Naive B cell (primary cell): ENCODE data around the gene OXLD1. TPM values are rescaled to one million over a fixed set of nuclear protein-coding genes. Genes with fewer than 3 reads are reported as not detected.

Experiments
- ATAC-seq, 2 donors: fragments of 150-1000 bp; cut with Tn5 transposase; 2 replicates each; pipeline ENCODE4 v1.10.0; 2021; ENCODE audit warnings: low read depth in 2 of 2, mild to moderate bottlenecking in 2 of 2, moderate library complexity in 2 of 2
- DNase-seq: peaks from one replicate; pipeline ENCODE4 v3.0.0; 2022
- H3K27ac Mint-ChIP-seq, 6 donors: one replicate each; pipeline ENCODE4 v1.8.0; 2020 to 2022; ENCODE audit warnings: mild to moderate bottlenecking in 6 of 6, mixed read lengths in 6 of 6, moderate library complexity in 5 of 6, inconsistent platforms in 2 of 6
- H3K27me3 Mint-ChIP-seq, 3 donors: one replicate each; pipeline ENCODE4 v1.8.0; 2021 to 2022; ENCODE audit warnings: mixed read lengths in 3 of 3, mild to moderate bottlenecking in 1 of 3
- H3K36me3 Mint-ChIP-seq, 2 donors: one replicate each; pipeline ENCODE4 v1.8.0; 2020 to 2022; ENCODE audit warnings: mixed read lengths in 2 of 2, inconsistent platforms in 1 of 2, mild to moderate bottlenecking in 1 of 2
- H3K4me1 Mint-ChIP-seq, 3 donors: one replicate each; pipeline ENCODE4 v1.8.0; 2020 to 2022; ENCODE audit warnings: mixed read lengths in 3 of 3, inconsistent platforms in 1 of 3, mild to moderate bottlenecking in 1 of 3, moderate library complexity in 1 of 3
- H3K4me3 Mint-ChIP-seq, 8 donors: one replicate each; pipeline ENCODE4 v1.8.0; 2020 to 2022; ENCODE audit warnings: mild to moderate bottlenecking in 8 of 8, mixed read lengths in 8 of 8, moderate library complexity in 8 of 8, inconsistent platforms in 2 of 8
- H3K9me3 Mint-ChIP-seq, 7 donors: one replicate each; pipeline ENCODE4 v1.8.0; 2020 to 2022; ENCODE audit warnings: mixed read lengths in 7 of 7, mild to moderate bottlenecking in 5 of 7, inconsistent platforms in 2 of 7, moderate library complexity in 1 of 7
- polyA plus RNA-seq, 6 donors: library from polyadenylated mRNA; unstranded; fragments of 300-500 nt; fragmentation: Illumina TruSeq; gene quantifications; one replicate each; pipeline ENCODE4 v1.2.3, GENCODE V29; 2021; ENCODE audit warnings: low read depth in 6 of 6

Gene OXLD1
- polyA plus RNA-seq, 6 donors from 2014 or later = 63.9 to 77.5 (median 69.6) TPM

DNA sequence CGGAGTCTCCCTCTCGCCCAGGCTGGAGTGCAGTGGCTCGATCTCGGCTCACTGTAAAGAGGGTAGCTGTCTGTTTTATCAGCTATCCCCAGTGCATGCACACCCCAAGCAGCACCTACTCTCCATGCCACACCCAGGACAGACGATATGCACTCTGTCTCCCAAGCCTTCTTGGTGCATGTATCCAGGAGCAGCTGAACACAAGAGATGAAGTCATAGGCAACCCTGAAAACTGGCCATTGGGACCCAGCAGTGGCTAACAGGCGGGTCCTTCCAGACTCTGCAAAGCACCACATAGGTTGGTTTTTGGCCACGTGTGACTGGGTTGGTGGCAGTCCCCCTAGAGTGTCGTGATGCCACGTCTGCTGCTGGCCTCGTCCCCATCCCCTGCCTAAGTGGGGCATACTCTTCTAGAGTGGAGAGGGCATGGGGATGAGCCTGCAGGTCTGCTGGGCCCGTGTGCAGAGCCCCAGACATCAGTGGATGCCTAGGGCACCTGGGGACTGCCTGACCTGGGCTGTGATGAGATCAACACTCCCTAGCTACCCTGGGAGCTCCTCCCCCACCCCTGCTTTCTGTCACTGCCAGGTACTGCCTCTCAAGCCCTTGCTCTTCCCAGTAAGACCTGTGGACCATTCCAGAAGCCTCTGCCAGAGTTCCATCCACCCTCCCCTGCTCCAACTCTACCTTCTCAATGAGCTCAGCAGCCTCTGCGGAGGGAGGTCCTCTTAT, 19.4 kb downstream of the OXLD1 start:
- Mint-ChIP-seq H3K9me3 (peaks cover 0 to 4% (median 0%) of the 10 kb centered on the region in 7 donors), H3K36me3 (no peaks in the 10 kb centered on the region), H3K27me3 (peaks cover 9 to 39% (median 18%) of the 10 kb centered on the region in 3 donors), H3K27ac (no peak overlapping the region), H3K4me1 (peaks cover 0 to 5% (median 2%) of the 10 kb centered on the region in 3 donors), H3K4me3 (no peak overlapping the region)
- ATAC-seq (no peak), DNase-seq (no peak)

DNA sequence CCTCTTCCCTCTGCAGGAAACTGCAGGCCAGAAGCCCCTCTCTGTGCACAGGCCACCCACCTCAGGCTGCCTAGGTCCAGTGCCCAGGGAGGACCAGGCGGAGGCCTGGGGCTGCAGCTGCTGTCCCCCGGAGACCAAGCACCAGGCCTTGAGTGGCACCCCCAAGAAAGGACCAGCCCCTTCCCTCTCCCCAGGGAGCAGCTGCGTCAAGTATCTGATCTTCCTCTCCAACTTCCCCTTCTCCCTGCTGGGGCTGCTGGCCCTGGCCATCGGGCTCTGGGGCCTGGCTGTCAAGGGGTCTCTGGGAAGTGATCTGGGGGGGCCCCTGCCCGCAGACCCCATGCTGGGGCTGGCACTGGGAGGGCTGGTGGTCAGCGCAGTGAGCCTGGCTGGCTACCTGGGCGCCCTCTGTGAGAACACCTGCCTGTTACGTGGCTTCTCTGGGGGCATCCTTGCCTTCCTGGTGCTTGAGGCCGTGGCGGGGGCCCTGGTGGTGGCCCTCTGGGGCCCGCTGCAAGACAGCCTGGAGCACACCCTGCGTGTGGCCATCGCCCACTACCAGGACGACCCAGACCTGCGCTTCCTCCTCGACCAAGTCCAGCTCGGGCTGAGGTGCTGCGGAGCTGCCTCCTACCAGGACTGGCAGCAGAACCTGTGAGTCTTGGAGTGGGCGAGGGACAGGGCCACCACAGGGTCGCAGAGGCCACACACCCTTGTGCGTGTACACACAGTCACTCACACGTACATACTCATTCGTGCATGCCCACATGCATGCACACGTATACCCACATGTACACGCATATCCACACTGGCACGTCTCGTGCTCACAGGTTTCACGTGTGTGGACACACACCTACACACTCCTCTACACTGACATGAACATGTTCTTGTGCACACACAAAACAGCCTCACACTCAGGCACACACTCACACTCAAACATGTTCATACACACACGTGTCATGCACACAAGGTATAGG, 21.1 kb downstream of the OXLD1 start:
- no peak for ATAC-seq
- Mint-ChIP-seq H3K27me3 (peaks cover 9 to 26% (median 11%) of the 10 kb centered on the region in 3 donors), H3K9me3 (peaks cover 0 to 4% (median 0%) of the 10 kb centered on the region in 7 donors), H3K4me1 (no peaks in the 10 kb centered on the region), H3K36me3 (no peaks in the 10 kb centered on the region), H3K4me3 (no peak overlapping the region), H3K27ac (no peak overlapping the region)
- no peak for DNase-seq

DNA sequence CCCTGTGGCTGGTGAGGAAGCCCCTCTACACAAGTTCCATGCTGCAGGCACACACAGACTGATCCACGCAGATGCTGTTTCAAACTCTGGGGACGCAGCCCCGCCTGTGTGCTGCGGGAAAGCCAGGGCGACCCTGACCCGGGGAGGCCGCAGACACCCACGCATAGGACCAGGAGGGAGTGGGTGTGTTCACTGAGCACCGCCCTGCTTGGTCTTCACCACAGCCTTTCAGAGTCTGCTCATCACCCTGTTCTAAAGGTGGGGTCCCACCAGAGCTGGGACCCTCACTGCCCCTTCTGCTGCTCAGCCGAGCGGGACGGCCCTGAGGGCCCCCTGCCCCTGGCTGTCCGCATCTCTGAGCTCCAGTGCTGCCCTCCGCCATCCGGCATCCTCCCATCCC, 21.9 kb downstream of the OXLD1 start:
- DNase-seq (no peak), ATAC-seq (no peak)
- no peaks in the 10 kb centered on the region for H3K4me1 Mint-ChIP-seq

DNA sequence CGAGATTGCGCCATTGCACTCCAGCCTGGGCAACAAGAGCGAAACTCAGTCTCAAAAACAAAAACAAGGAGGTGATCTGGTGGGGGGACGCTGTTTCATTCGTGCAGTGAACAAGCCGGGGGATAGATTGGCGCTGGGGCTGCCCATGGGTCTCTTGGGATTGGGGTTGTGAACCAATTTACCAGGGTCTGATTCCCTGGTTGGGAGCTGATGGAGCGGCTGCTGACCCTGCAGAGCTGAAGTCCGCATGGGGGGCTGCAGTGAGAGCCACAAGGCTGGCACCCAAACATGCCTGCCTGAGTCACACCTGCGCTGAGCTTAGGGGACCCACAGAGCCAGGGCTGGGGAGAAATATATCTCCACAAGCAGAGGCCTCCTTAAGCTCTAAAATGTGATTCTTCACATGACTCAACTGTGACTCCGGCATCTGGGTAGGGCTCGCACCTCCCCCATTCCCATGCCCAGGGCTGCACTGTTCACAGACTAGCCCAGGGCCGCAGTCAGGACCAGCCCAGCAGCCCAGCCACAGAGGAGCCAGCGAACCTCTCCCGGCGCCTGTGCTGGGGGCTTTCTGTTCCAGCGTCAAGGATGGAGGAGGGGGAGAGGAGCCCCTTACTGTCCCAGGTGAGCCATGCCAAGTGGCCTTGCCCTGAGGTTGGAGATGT, 24.4 kb downstream of the OXLD1 start:
- no peaks in the 10 kb centered on the region for H3K36me3 Mint-ChIP-seq
- H3K27me3 Mint-ChIP-seq = peaks cover 0 to 3% (median 2%) of the 10 kb centered on the region in 3 donors
- no peak for ATAC-seq
- H3K4me1 Mint-ChIP-seq = peaks cover 0 to 5% (median 3%) of the 10 kb centered on the region in 3 donors
- DNase-seq = no peak
- peak overlapping the region in 1 of 8 donors; percentile 49 for H3K4me3 Mint-ChIP-seq
- H3K27ac Mint-ChIP-seq = no peak overlapping the region
- no peaks in the 10 kb centered on the region for H3K9me3 Mint-ChIP-seq

More for the DNA sequence above, 21.9 kb downstream of the OXLD1 start:
- peaks cover 0 to 4% (median 0%) of the 10 kb centered on the region in 7 donors for H3K9me3 Mint-ChIP-seq
- H3K27ac Mint-ChIP-seq = no peak overlapping the region
- H3K4me3 Mint-ChIP-seq = no peak overlapping the region
- peaks cover 9 to 21% (median 11%) of the 10 kb centered on the region in 3 donors for H3K27me3 Mint-ChIP-seq
- H3K36me3 Mint-ChIP-seq = no peaks in the 10 kb centered on the region

DNA sequence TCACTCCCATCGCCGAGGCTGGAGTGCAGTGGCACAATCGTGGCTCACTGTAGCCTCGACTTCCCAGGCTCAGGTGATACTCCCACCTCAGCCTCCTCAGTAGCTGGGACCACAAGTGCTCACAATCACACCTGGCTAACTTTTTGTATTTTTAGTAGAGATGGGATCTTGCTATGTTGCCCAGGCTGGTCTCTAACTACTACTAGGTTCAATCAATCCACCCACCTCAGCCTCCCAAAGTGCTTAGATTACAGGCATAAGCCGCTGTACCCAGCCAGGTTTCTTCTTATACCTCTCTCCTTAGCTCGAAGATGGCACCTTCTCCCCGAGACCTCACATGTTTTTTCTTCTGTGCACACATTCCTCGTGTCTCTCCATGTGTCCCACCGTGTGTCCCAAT, 26.4 kb downstream of the OXLD1 start:
- H3K36me3 Mint-ChIP-seq = no peaks in the 10 kb centered on the region
- no peaks in the 10 kb centered on the region for H3K27me3 Mint-ChIP-seq
- no peaks in the 10 kb centered on the region for H3K9me3 Mint-ChIP-seq
- ATAC-seq (no peak), DNase-seq (no peak)
- peak overlapping the region in 1 of 8 donors; percentile 22 for H3K4me3 Mint-ChIP-seq
- H3K27ac Mint-ChIP-seq = no peak overlapping the region
- peaks cover 4 to 15% (median 12%) of the 10 kb centered on the region in 3 donors for H3K4me1 Mint-ChIP-seq

DNA sequence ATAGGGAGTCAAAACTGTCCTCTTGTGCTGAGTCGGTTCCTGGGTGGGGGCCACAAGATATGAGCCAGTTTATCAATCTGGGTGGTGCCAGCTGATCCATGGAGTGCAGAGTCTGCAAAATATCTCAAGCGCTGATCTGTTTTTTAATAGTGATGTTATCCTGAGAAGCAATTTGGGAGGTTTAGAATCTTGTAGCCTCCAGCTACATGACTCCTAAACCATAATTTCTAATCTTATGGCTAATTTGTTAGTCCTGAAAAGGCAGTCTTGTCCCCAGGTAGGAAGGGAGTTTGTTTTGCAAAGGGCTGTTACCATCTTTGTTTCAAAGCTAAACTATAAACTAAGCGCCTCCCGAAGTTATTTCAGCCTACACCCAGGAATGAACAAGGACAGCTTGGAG, 27.7 kb downstream of the OXLD1 start:
- Mint-ChIP-seq H3K9me3 (no peaks in the 10 kb centered on the region), H3K4me3 (peak overlapping the region in 5 of 8 donors; percentile 6 to 76 (median 53)), H3K36me3 (no peaks in the 10 kb centered on the region), H3K27me3 (no peaks in the 10 kb centered on the region), H3K27ac (peak overlapping the region in 1 of 6 donors; percentile 88), H3K4me1 (peaks cover 4 to 21% (median 12%) of the 10 kb centered on the region in 3 donors)
- DNase-seq (no peak), ATAC-seq (no peak)

DNA sequence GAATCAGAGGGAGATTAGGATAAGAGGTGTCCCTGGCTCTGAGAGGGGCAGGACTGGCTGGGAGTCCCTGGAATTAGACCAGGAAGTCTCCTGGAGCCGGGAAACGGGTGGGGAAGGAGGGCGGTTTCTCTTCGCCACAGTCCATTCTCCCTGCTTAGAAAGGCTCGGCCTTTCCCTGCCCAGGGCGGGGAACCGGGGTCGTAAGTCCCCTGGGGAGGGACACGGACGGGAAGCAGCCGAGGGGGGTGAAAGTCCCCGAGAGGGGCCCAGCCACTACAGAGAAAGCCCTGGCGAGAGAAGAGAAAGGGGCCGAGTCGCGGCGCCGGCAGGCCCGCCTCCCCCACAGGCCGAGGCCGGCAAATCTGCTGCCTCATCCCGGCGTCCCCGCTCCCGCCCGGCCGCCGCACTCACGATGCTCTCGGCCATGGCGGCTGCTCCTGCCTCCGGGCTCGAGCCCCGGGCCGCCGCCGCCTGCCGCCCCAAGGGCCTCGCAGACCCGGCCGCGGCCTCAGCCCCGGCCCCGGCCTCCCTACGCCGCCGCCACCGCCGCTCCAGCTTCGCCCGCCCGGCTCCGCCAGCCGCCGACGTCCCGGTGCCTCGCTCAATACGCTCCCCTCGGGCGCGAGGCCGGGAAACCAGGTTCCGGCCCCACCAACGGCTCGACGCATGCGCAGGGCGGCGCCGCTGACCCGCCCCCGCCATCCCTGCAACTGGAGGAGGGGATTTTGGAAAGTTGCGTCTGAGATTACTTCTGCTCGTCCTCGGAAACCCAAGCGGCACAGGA, 29.7 kb downstream of the OXLD1 start, which contains the start of the genes NPLOC4 and TSPAN10:
Gene NPLOC4 (minus strand): TSS at position 608 of the 784 bp plus-strand sequence. CDS start 182 bp downstream, at position 426.
Gene TSPAN10 (plus strand): TSS at position 692 of the 784 bp plus-strand sequence. CDS start 5,217 bp downstream, outside the sequence.
- peak; percentile 85 to 93 for ATAC-seq
- Mint-ChIP-seq H3K27ac (peak within 1 kb of the TSS; percentile 73 to 93 (median 84)), H3K4me1 (peaks cover 9 to 26% (median 14%) of the 10 kb centered on the region in 3 donors), H3K4me3 (peak within 1 kb of the TSS; percentile 90 to 97 (median 92)), H3K36me3 (no peaks in the 10 kb centered on the region), H3K9me3 (no peaks in the 10 kb centered on the region), H3K27me3 (no peaks in the 10 kb centered on the region)
- peak; percentile 76 for DNase-seq

DNA sequence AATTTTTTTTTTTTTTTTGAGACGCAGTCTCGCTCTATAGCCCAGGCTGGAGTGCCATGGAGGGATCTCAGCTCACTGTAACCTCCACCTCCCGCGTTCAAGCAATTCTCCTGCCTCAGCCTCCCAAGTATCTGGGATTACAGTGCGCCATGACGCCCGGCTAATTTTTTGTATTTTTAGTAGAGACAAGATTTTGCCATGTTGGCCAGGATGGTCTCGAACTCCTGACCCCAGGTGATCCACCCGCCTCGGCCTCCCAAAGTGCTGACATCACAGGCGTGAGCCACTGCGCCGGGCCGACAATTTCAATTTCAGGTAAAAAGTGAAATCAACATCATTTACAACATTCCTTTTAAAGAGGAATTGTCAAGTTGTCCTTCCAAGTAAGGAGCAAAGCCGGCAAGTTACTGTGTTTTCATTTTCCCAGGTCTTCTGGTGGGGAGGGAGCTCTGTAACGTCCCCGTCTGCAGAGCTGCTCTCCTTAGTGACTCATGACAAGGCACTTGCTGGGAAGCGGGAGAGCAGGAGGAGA, 30.4 kb downstream of the OXLD1 start:
- no peaks in the 10 kb centered on the region for H3K36me3 Mint-ChIP-seq
- no peaks in the 10 kb centered on the region for H3K9me3 Mint-ChIP-seq
- ATAC-seq = no peak
- H3K4me1 Mint-ChIP-seq = peaks cover 12 to 30% (median 19%) of the 10 kb centered on the region in 3 donors
- peak overlapping the region; percentile 38 to 93 (median 83) for H3K27ac Mint-ChIP-seq
- H3K4me3 Mint-ChIP-seq = peak overlapping the region; percentile 89 to 97 (median 92)
- no peak for DNase-seq
- no peaks in the 10 kb centered on the region for H3K27me3 Mint-ChIP-seq

DNA sequence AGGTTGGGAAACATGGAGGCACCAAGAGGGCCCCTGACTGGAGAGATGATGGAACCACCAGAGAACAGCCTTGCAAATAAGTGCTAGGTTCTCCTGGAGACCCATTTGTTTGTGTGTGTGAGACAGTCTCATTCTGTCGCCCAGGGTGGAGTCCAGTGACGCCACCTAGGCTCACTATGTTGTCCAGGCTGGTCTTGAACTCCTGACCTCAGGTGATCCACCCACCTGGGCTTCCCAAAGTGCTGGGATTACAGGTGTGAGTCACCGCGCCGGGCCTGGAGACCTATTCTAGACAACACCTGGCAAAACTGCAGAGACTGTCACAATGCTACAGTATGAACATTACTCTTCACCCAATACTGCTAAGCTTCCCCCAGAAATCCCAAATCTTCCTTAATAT, 31.0 kb downstream of the OXLD1 start:
- H3K27me3 Mint-ChIP-seq = no peaks in the 10 kb centered on the region
- H3K36me3 Mint-ChIP-seq = no peaks in the 10 kb centered on the region
- peaks cover 14 to 32% (median 19%) of the 10 kb centered on the region in 3 donors for H3K4me1 Mint-ChIP-seq
- DNase-seq (no peak), ATAC-seq (no peak)
- H3K9me3 Mint-ChIP-seq = no peaks in the 10 kb centered on the region
- H3K4me3 Mint-ChIP-seq = peak overlapping the region; percentile 89 to 97 (median 92)
- peak overlapping the region in 2 of 6 donors; percentile 39 to 92 for H3K27ac Mint-ChIP-seq

DNA sequence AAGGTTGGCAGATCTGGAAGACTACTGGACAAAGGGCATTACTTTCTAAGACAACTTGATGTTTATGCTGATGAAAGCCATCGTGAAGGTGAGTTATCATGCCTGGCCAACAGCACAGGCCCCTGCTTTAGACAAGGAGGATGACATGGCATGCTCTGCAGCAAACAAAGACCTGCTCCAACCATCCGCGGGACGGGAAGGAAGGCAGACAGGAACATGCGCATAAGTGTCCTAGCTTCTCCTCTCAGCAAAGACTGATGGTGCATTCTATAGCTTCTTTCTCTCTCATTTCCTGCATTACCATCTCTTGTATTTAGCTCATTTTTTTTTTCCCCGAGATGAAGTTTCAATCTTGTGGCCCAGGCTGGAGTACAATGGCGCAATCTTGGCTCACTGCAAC, 34.9 kb downstream of the OXLD1 start:
- peak overlapping the region in 1 of 6 donors; percentile 93 for H3K27ac Mint-ChIP-seq
- no peak for ATAC-seq
- no peak for DNase-seq

DNA sequence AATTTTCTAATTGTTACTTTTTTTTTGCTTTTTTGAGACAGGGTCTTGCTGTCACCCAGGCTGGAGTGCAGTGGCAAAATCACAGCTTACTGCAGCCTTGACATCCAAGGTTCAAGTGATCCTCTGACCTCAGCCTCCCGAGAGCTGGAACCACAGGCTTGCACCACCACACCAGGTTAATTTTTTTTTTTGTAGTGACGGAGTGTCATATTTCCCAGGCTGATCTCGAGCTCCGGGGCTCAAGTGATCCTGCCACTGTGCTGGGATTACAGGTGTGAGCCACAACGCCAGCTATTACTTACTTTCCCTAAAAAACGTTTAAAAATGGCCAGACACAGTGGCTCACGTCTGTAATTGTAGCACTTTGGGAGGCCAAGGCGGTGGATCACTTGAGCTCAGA, 36.1 kb downstream of the OXLD1 start:
- Mint-ChIP-seq H3K36me3 (peaks cover 4 to 16% of the 10 kb centered on the region in 2 donors), H3K4me1 (peaks cover 10 to 26% (median 14%) of the 10 kb centered on the region in 3 donors), H3K27ac (no peak overlapping the region), H3K9me3 (peaks cover 0 to 2% (median 0%) of the 10 kb centered on the region in 7 donors), H3K27me3 (no peaks in the 10 kb centered on the region), H3K4me3 (no peak overlapping the region)
- DNase-seq (no peak), ATAC-seq (no peak)

More for the DNA sequence above, 34.9 kb downstream of the OXLD1 start:
- no peak overlapping the region for H3K4me3 Mint-ChIP-seq
- H3K9me3 Mint-ChIP-seq = no peaks in the 10 kb centered on the region
- H3K36me3 Mint-ChIP-seq = peaks cover 0 to 8% of the 10 kb centered on the region in 2 donors
- no peaks in the 10 kb centered on the region for H3K27me3 Mint-ChIP-seq
- H3K4me1 Mint-ChIP-seq = peaks cover 13 to 34% (median 15%) of the 10 kb centered on the region in 3 donors
